Breast epithelium (tissue), 4 donors: ENCODE measurements around the gene GDPD4. TPM values are rescaled to one million over a fixed set of nuclear protein-coding genes. Genes with fewer than 3 reads are reported as not detected.
A peak's percentile ranks its signal among the peaks of the same experiment; 100 is the strongest.

Experiments
- DNase-seq, 2 donors: peaks; one replicate each; pipeline ENCODE4 v3.0.0-alpha.2; 2019; ENCODE audit warnings: low spot score in 2 of 2
- H3K27ac ChIP-seq, 2 donors: fragments of 200-600 bp; sonication (generic) in 1 of 2; one replicate each; pipeline ENCODE4 v1.5.1; 2016 to 2019; ENCODE audit warnings: mild to moderate bottlenecking in 1 of 2
- H3K27me3 ChIP-seq, 2 donors: fragments of 200-600 bp; sonication (generic) in 1 of 2; one replicate each; pipeline versions ENCODE4 v1.5.1 to v1.6.0; 2017 to 2019; ENCODE audit warnings: control low read depth in 1 of 2, mild to moderate bottlenecking in 1 of 2
- H3K36me3 ChIP-seq: fragments of 200-600 bp; one replicate; pipeline ENCODE4 v1.5.1; 2019
- H3K4me1 ChIP-seq, 2 donors: fragments of 200-600 bp; sonication (generic); one replicate each; pipeline ENCODE4 v1.5.1; 2016 to 2019; ENCODE audit warnings: control low read depth in 1 of 2
- H3K4me3 ChIP-seq, 3 donors: fragments of 200-600 bp; sonication (generic); 1 replicate in 2 of 3; 2 replicates in 1 of 3; pipeline ENCODE4 v1.5.1; 2016 to 2019; ENCODE audit warnings: mild to moderate bottlenecking in 3 of 3, moderate library complexity in 2 of 3
- H3K9me3 ChIP-seq, 2 donors: fragments of 200-600 bp; sonication (generic) in 1 of 2; one replicate each; pipeline ENCODE4 v1.5.1; 2016 to 2019; ENCODE audit warnings: control low read depth in 1 of 2
- CTCF ChIP-seq, 3 donors: fragments of 450-650 bp; IDR thresholded peaks; one replicate each; pipeline ENCODE4 v1.5.1; 2016 to 2017; ENCODE audit warnings: antibody characterized with exemption in 3 of 3, mild to moderate bottlenecking in 3 of 3, moderate library complexity in 3 of 3
- POLR2A ChIP-seq: fragments of 450-650 bp; IDR thresholded peaks from one replicate; pipeline ENCODE4 v1.6.1; 2016; ENCODE audit warnings: antibody characterized with exemption, mild to moderate bottlenecking, moderate library complexity
- POLR2AphosphoS5 ChIP-seq, 3 donors: sonication (generic); formaldehyde crosslinking; IDR thresholded peaks; one replicate each; pipeline ENCODE4 v1.6.1; 2017; ENCODE audit warnings: antibody characterized with exemption in 3 of 3
- intact Hi-C: fragments of 100-400 bp; cut with DNase I; formaldehyde crosslinking; loops from one replicate; pipeline ENCODE4 v1.15.1; 2023; ENCODE audit warnings: low total_unique reads
- total RNA-seq, 3 donors: library from RNA; depleted of rRNA; stranded (reverse); fragments of >200 nt; gene quantifications; one replicate each; pipeline ENCODE4 v1.1.0, GENCODE V29; 2016

The GDPD4 gene
- total RNA-seq, 3 donors from 2014 or later, result not detected

GRCh38 chr11:77191429-77191822 lies 110.1 kb downstream of the GDPD4 start:
- no peak for DNase-seq
- no peaks in the 10 kb centered on the region for H3K27me3 ChIP-seq
- H3K9me3 ChIP-seq, result no peaks in the 10 kb centered on the region
- H3K4me1 ChIP-seq, result no peaks in the 10 kb centered on the region
- H3K4me3 ChIP-seq, result peak overlapping the region in 2 of 3 donors; percentile 45 to 66
- TF ChIP-seq CTCF (IDR thresholded peaks at IDR 0.05), result no peak
- no peak for TF ChIP-seq POLR2AphosphoS5 (IDR thresholded peaks at IDR 0.05)
- no peak for TF ChIP-seq POLR2A
- H3K36me3 ChIP-seq, result no peaks in the 10 kb centered on the region
- intact Hi-C loops, result loop anchor here (5.0 to 10.0 kb wide), 2 partner anchors 353 to 1729 kb away; no protein-coding TSS in a partner anchor
- H3K27ac ChIP-seq, result peak overlapping the region; percentile 58 to 68

- Histone ChIP-seq H3K9me3 (no peaks in the 10 kb centered on the region), H3K27me3 (no peaks in the 10 kb centered on the region), H3K27ac (no peak overlapping the region), H3K36me3 (no peaks in the 10 kb centered on the region), H3K4me3 (no peak overlapping the region), H3K4me1 (no peaks in the 10 kb centered on the region)
- intact Hi-C loops, result loop anchor here (5.0 to 10.0 kb wide), 2 partner anchors 354 to 1728 kb away; no protein-coding TSS in a partner anchor
- no peak for DNase-seq
- no peak for TF ChIP-seq POLR2AphosphoS5 (IDR thresholded peaks at IDR 0.05)
- no peak for TF ChIP-seq CTCF (IDR thresholded peaks at IDR 0.05)
- no peak for TF ChIP-seq POLR2A
Observed at GRCh38 chr11:77190331-77191075, 111.0 kb downstream of the GDPD4 start.

GRCh38 chr11:77189588-77190210 lies 111.8 kb downstream of the GDPD4 start:
- DNase-seq, result no peak
- no peaks in the 10 kb centered on the region for H3K9me3 ChIP-seq
- intact Hi-C loops, result loop anchor here (5.0 to 10.0 kb wide), 2 partner anchors 355 to 1727 kb away; no protein-coding TSS in a partner anchor
- no peaks in the 10 kb centered on the region for H3K4me1 ChIP-seq
- H3K27me3 ChIP-seq, result no peaks in the 10 kb centered on the region
- H3K36me3 ChIP-seq, result no peaks in the 10 kb centered on the region
- TF ChIP-seq POLR2A (no peak), CTCF (IDR thresholded peaks at IDR 0.05) (no peak), POLR2AphosphoS5 (IDR thresholded peaks at IDR 0.05) (no peak)
- H3K27ac ChIP-seq, result no peak overlapping the region
- no peak overlapping the region for H3K4me3 ChIP-seq

GRCh38 chr11:77188633-77189491 lies 112.6 kb downstream of the GDPD4 start:
- H3K36me3 ChIP-seq, result no peaks in the 10 kb centered on the region
- no peaks in the 10 kb centered on the region for H3K9me3 ChIP-seq
- intact Hi-C loops, result no loop called here
- no peak for DNase-seq
- no peaks in the 10 kb centered on the region for H3K4me1 ChIP-seq
- no peaks in the 10 kb centered on the region for H3K27me3 ChIP-seq
- no peak overlapping the region for H3K4me3 ChIP-seq
- no peak overlapping the region for H3K27ac ChIP-seq
- TF ChIP-seq CTCF (IDR thresholded peaks at IDR 0.05) (peak in 1 of 3 donors; percentile 3), POLR2A (no peak)
